Measurements from ENCODE around the gene RAB9A.

DNA sequence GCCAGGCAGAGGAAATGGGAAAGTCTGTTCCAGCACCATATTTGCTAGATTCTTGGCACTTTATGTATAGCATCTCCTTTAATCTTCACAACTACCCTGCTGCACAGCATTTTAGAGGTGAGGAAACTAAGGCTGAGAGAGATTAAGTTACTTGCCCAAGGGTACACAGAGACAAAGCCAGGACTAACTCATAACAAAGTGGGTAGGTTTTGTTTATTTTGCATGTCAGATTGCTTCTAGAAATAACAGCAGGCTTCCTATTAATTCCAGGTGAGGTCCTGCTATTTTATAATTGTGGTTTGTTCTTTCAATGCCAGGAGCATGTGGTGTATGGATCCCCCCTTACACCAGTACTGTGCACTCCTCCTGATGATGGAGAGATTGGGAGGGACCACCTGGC lies 21.0 kb upstream of the RAB9A start:
- TF ChIP-seq, protein P1, sequence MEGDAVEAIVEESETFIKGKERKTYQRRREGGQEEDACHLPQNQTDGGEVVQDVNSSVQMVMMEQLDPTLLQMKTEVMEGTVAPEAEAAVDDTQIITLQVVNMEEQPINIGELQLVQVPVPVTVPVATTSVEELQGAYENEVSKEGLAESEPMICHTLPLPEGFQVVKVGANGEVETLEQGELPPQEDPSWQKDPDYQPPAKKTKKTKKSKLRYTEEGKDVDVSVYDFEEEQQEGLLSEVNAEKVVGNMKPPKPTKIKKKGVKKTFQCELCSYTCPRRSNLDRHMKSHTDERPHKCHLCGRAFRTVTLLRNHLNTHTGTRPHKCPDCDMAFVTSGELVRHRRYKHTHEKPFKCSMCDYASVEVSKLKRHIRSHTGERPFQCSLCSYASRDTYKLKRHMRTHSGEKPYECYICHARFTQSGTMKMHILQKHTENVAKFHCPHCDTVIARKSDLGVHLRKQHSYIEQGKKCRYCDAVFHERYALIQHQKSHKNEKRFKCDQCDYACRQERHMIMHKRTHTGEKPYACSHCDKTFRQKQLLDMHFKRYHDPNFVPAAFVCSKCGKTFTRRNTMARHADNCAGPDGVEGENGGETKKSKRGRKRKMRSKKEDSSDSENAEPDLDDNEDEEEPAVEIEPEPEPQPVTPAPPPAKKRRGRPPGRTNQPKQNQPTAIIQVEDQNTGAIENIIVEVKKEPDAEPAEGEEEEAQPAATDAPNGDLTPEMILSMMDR (IDR thresholded peaks at IDR 0.05): no peak
- TF ChIP-seq EP300 (IDR thresholded peaks at IDR 0.05) (no peak), POLR2A (IDR thresholded peaks at IDR 0.05) (no peak)
